SU-DHL-6 (cell line): ENCODE measurements around the gene ICAM4.

Experiments
- H2AFZ ChIP-seq: fragments of 200-600 bp; sonication (generic); 2 replicates; pipeline ENCODE4 v1.6.1; 2014; ENCODE audit warnings: low read depth, mild to moderate bottlenecking, moderate library complexity, mixed read lengths, antibody characterized with exemption, low read length; ENCODE audit not compliant: severe bottlenecking
- H3F3A ChIP-seq: fragments of 200-600 bp; shearing (Covaris generic); 2 replicates; pipeline ENCODE4 v1.6.0; 2016; ENCODE audit warnings: antibody characterized with exemption, mild to moderate bottlenecking; ENCODE audit not compliant: insufficient read depth
- H3K27ac ChIP-seq: fragments of 200-600 bp; sonication (generic); 2 replicates; pipeline ENCODE4 v1.5.1; 2016; ENCODE audit warnings: low read depth, mild to moderate bottlenecking, low read length, moderate library complexity, mixed read lengths
- H3K27me3 ChIP-seq: fragments of 200-600 bp; sonication (generic), shearing (Covaris generic); 2 replicates; pipeline ENCODE4 v1.6.0; 2014; ENCODE audit warnings: mild to moderate bottlenecking, low read length
- H3K36me3 ChIP-seq: fragments of 200-600 bp; sonication (generic); 2 replicates; pipeline ENCODE4 v1.6.1; 2014; ENCODE audit warnings: mild to moderate bottlenecking, low read length, mixed read lengths
- H3K4me2 ChIP-seq: fragments of 300-600, 200-600 bp; shearing (Covaris generic), sonication (generic); 2 replicates; pipeline ENCODE4 v1.6.0; 2014; ENCODE audit warnings: low read length, low read depth, mild to moderate bottlenecking; ENCODE audit not compliant: poor library complexity, severe bottlenecking
- H3K4me3 ChIP-seq: fragments of 200-600 bp; sonication (generic); 2 replicates; pipeline ENCODE4 v1.5.1; 2014; ENCODE audit warnings: antibody characterized with exemption, low read length, mild to moderate bottlenecking, mixed read lengths; ENCODE audit not compliant: insufficient read depth, poor library complexity, severe bottlenecking
- H3K79me2 ChIP-seq: fragments of 200-600 bp; sonication (generic); 2 replicates; pipeline ENCODE4 v1.6.1; 2014; ENCODE audit warnings: mild to moderate bottlenecking, low read length, moderate library complexity; ENCODE audit not compliant: insufficient read depth
- H3K9ac ChIP-seq: fragments of 200-600 bp; sonication (generic); 2 replicates; pipeline ENCODE4 v1.7.0; 2014; ENCODE audit warnings: mild to moderate bottlenecking, low read length
- H3K9me2 ChIP-seq: fragments of 200-600 bp; sonication (generic); replicated peaks from 2 replicates; pipeline ENCODE4 v1.6.1; 2014; ENCODE audit warnings: low read length; ENCODE audit not compliant: insufficient read depth
- H3K9me3 ChIP-seq: fragments of 200-600 bp; sonication (generic); 2 replicates; pipeline ENCODE4 v1.6.1; 2014; ENCODE audit warnings: low read length, mixed read lengths; ENCODE audit not compliant: insufficient read depth
- H4K20me1 ChIP-seq: fragments of 200-600 bp; sonication (generic); 2 replicates; pipeline ENCODE4 v1.6.1; 2014; ENCODE audit warnings: low read depth, mild to moderate bottlenecking, antibody characterized with exemption, low read length, moderate library complexity, mixed read lengths
- CTCF ChIP-seq: fragments of 200-600 bp; sonication (generic); IDR thresholded peaks from one replicate; pipeline ENCODE4 v1.5.1; 2017; ENCODE audit warnings: antibody characterized with exemption, mild to moderate bottlenecking, low read length, moderate library complexity; ENCODE audit not compliant: insufficient read depth, poor library complexity, severe bottlenecking
- EZH2phosphoT487 ChIP-seq: fragments of 200-600 bp; sonication (generic), shearing (Covaris generic); conservative IDR thresholded peaks from 2 replicates; pipeline ENCODE4 v1.6.1; 2018; ENCODE audit warnings: mild to moderate bottlenecking, antibody characterized with exemption, low read length, moderate library complexity, mixed read lengths

Gene ICAM4

GRCh38 chr19:10259162-10259905 lies 27.4 kb upstream of the ICAM4 start:
- Histone ChIP-seq H3K27ac (no peak overlapping the region), H3K9ac (no peak overlapping the region), H3K4me2 (no peak overlapping the region), H3K9me3 (no peaks in the 10 kb centered on the region), H3K27me3 (no peaks in the 10 kb centered on the region), H4K20me1 (no peaks in the 10 kb centered on the region), H3K9me2 (no peaks in the 10 kb centered on the region), H3K36me3 (no peaks in the 10 kb centered on the region), H2AFZ (no peak overlapping the region), H3K4me3 (no peak overlapping the region), H3F3A (0 out of 2 replicates have a peak, but pooled peaks cover 3% of the 10 kb centered on the region), H3K79me2 (peaks cover 2% of the 10 kb centered on the region; the same call in 1 of the 2 replicates)
- TF ChIP-seq EZH2phosphoT487 (no peak), CTCF (peak; percentile 67)

- Histone ChIP-seq H3K9ac (no peak overlapping the region), H3K79me2 (no peaks in the 10 kb centered on the region), H3F3A (0 out of 2 replicates have a peak, but pooled peaks cover 3% of the 10 kb centered on the region), H3K9me3 (no peaks in the 10 kb centered on the region), H4K20me1 (no peaks in the 10 kb centered on the region), H3K27me3 (no peaks in the 10 kb centered on the region), H3K36me3 (no peaks in the 10 kb centered on the region), H3K9me2 (no peaks in the 10 kb centered on the region), H3K4me3 (no peak overlapping the region), H3K27ac (no peak overlapping the region), H3K4me2 (no peak overlapping the region), H2AFZ (no peak overlapping the region)
- no peak for TF ChIP-seq EZH2phosphoT487
- TF ChIP-seq CTCF, result no peak
These were observed 26.6 kb upstream of the ICAM4 start for GRCh38 chr19:10260141-10260584.

- Histone ChIP-seq H3K9ac (no peak overlapping the region), H2AFZ (no peak overlapping the region), H3K9me2 (no peaks in the 10 kb centered on the region), H3K27me3 (no peaks in the 10 kb centered on the region), H3K9me3 (no peaks in the 10 kb centered on the region), H3K27ac (no peak overlapping the region), H3K36me3 (no peaks in the 10 kb centered on the region), H3F3A (0 out of 2 replicates have a peak, but pooled peaks cover 3% of the 10 kb centered on the region), H4K20me1 (no peaks in the 10 kb centered on the region), H3K79me2 (no peaks in the 10 kb centered on the region), H3K4me2 (no peak overlapping the region), H3K4me3 (no peak overlapping the region)
- no peak for TF ChIP-seq CTCF
These were observed 24.0 kb upstream of the ICAM4 start for GRCh38 chr19:10262771-10263170.
